ENCODE measurements around the gene DDX27.

GRCh38 chr20:49184691-49185070, 34.5 kb upstream of the DDX27 start:
- TF ChIP-seq NCOA5 (CRISPR knock-in tag; IDR thresholded peaks at IDR 0.05), result no peak
- no peak for TF ChIP-seq FOXP4 (CRISPR knock-in tag; IDR thresholded peaks at IDR 0.05)
- TF ChIP-seq CTCF (CRISPR knock-in tag; IDR thresholded peaks at IDR 0.05), result no peak
- no peak for TF ChIP-seq ZNF484 (CRISPR knock-in tag; IDR thresholded peaks at IDR 0.05; ENCODE audit: borderline replicate concordance, low read depth)
